Measurements from ENCODE around the gene GSTA4. TPM values are rescaled to one million over a fixed set of nuclear protein-coding genes. Genes with fewer than 3 reads are reported as not detected.

GSTA4 gene
- total and polyA plus RNA-seq, 2 of the 13 experiments (the other 11 are each of a cell fraction or from before 2014, with no cell fraction given), result 34.1 to 53.6 TPM

DNA sequence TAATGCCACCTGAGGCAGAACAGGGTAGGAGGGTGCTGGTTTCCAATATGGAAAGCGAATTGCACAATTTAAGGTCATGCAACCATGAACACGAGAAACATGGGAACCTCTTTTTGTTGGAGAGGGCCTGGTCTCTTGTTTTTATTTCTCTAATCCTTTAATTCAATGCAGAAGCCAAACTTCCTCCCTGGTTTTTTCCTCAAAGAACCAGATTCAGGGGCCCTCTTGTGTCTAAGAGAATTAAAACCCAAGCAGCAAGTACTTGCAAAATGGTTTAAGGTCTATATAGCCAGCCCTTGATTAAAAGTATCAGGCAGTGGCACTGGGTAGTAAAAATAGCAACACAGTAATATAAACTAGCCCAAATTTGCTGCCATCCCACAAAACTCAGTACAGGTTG is 19.5 kb downstream of the GSTA4 start:
- POLR2A ChIA-PET, result no interaction called here
- Histone ChIP-seq H3K9me3 (ENCODE audit: low read length) (no peaks in the 10 kb centered on the region), H3K27ac (ENCODE audit: extremely low read length, insufficient read depth, low read length) (no peak overlapping the region), H3K4me1 (ENCODE audit: insufficient read depth, low read length) (peaks cover 23% of the 10 kb centered on the region), H3K79me2 (ENCODE audit: insufficient read depth, low read length) (no peaks in the 10 kb centered on the region), H3K27me3 (ENCODE audit: control insufficient read depth in 1 of 2, insufficient read depth in 2 of 2, low read length in 2 of 2) (no peaks in the 10 kb centered on the region), H3K36me3 (replicated peaks in 1 of 2; ENCODE audit: control insufficient read depth in 1 of 2, insufficient read depth in 2 of 2, low read length in 2 of 2) (no peaks in the 10 kb centered on the region), H3K4me2 (ENCODE audit: low read depth, low read length) (no peak overlapping the region), H2AFZ (ENCODE audit: low read length) (no peak overlapping the region), H4K20me1 (ENCODE audit: insufficient read depth, low read length) (no peaks in the 10 kb centered on the region), H3K4me3 (replicated peaks in 1 of 3; ENCODE audit: insufficient read depth in 1 of 3, low read depth in 2 of 3, low read length in 3 of 3) (no peak overlapping the region), H3K9ac (ENCODE audit: insufficient read depth, low read depth, low read length) (no peak overlapping the region)
- DNase-seq (ENCODE audit: low spot score) (no peak), FAIRE-seq (no peak), ATAC-seq (no peak)
- intact Hi-C loops (cut with micrococcal nuclease; ENCODE audit: unreplicated experiment) (no loop called here), in situ Hi-C loops (cut with HindIII; ENCODE audit: extremely low pct_ligation_motif_present, low pct_unique_long_range_greater_than_20kb) (no loop called here)
- TF ChIP-seq SRSF9 (IDR thresholded peaks at IDR 0.05; ENCODE audit: borderline replicate concordance, insufficient read depth, low read depth, low read length, poor library complexity, severe bottlenecking), result no peak
- BruUV-seq (replicated peaks), result no TSS peak
- CTCF ChIA-PET (ENCODE audit: low intra/inter-chr PET ratio, low total read pairs), result no interaction called here
- 90% methylated on average over 2 of the region's 2 CpGs for WGBS (ENCODE audit: low lambda C conversion rate)

DNA sequence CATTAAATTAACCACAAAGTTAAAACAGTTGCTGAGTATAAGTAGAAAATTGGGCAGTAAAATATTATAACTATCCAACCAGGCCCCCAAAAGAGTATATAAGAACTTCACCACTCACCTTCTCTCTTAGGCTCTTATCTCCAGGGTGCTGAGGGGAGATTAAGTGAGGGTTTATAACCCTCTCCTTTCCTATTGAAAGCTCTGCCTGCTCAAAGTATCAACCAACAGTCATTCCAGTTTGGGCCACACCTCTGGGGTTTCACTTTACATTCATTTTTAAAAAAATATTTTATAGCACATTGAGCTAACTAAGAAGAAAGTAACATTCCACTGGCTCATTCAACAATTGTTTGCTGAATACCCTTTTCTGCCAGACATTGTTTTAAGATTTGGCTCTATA is 22.1 kb downstream of the GSTA4 start:
- no peak for FAIRE-seq
- no TSS peak for BruUV-seq (replicated peaks)
- CTCF ChIA-PET (ENCODE audit: low intra/inter-chr PET ratio, low total read pairs), result no interaction called here
- TF ChIP-seq, protein P1, sequence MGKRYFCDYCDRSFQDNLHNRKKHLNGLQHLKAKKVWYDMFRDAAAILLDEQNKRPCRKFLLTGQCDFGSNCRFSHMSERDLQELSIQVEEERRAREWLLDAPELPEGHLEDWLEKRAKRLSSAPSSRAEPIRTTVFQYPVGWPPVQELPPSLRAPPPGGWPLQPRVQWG (CRISPR knock-in tag; IDR thresholded peaks at IDR 0.05; ENCODE audit: borderline replicate concordance, low read depth), result no peak
- TF ChIP-seq ZFP36L2 (CRISPR knock-in tag; IDR thresholded peaks at IDR 0.05), result no peak
- TF ChIP-seq KAT8 (CRISPR knock-in tag; IDR thresholded peaks at IDR 0.05), result no peak
- TF ChIP-seq, protein P2, sequence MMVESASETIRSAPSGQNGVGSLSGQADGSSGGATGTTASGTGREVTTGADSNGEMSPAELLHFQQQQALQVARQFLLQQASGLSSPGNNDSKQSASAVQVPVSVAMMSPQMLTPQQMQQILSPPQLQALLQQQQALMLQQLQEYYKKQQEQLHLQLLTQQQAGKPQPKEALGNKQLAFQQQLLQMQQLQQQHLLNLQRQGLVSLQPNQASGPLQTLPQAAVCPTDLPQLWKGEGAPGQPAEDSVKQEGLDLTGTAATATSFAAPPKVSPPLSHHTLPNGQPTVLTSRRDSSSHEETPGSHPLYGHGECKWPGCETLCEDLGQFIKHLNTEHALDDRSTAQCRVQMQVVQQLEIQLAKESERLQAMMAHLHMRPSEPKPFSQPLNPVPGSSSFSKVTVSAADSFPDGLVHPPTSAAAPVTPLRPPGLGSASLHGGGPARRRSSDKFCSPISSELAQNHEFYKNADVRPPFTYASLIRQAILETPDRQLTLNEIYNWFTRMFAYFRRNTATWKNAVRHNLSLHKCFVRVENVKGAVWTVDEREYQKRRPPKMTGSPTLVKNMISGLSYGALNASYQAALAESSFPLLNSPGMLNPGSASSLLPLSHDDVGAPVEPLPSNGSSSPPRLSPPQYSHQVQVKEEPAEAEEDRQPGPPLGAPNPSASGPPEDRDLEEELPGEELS (CRISPR knock-in tag; IDR thresholded peaks at IDR 0.05), result no peak
- TF ChIP-seq ZNF317 (CRISPR knock-in tag; IDR thresholded peaks at IDR 0.05), result no peak
- TF ChIP-seq, protein P3, sequence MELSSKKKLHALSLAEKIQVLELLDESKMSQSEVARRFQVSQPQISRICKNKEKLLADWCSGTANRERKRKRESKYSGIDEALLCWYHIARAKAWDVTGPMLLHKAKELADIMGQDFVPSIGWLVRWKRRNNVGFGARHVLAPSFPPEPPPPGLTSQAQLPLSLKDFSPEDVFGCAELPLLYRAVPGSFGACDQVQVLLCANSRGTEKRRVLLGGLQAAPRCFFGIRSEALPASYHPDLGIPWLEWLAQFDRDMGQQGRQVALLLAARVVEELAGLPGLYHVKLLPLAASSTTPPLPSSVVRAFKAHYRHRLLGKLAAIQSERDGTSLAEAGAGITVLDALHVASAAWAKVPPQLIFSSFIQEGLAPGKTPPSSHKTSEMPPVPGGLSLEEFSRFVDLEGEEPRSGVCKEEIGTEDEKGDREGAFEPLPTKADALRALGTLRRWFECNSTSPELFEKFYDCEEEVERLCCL (CRISPR knock-in tag; IDR thresholded peaks at IDR 0.05; ENCODE audit: borderline replicate concordance), result no peak
- TF ChIP-seq, protein P4, sequence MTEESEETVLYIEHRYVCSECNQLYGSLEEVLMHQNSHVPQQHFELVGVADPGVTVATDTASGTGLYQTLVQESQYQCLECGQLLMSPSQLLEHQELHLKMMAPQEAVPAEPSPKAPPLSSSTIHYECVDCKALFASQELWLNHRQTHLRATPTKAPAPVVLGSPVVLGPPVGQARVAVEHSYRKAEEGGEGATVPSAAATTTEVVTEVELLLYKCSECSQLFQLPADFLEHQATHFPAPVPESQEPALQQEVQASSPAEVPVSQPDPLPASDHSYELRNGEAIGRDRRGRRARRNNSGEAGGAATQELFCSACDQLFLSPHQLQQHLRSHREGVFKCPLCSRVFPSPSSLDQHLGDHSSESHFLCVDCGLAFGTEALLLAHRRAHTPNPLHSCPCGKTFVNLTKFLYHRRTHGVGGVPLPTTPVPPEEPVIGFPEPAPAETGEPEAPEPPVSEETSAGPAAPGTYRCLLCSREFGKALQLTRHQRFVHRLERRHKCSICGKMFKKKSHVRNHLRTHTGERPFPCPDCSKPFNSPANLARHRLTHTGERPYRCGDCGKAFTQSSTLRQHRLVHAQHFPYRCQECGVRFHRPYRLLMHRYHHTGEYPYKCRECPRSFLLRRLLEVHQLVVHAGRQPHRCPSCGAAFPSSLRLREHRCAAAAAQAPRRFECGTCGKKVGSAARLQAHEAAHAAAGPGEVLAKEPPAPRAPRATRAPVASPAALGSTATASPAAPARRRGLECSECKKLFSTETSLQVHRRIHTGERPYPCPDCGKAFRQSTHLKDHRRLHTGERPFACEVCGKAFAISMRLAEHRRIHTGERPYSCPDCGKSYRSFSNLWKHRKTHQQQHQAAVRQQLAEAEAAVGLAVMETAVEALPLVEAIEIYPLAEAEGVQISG (CRISPR knock-in tag; IDR thresholded peaks at IDR 0.05), result no peak
- no peak for TF ChIP-seq PCBP2 (optimal IDR thresholded peaks at IDR 0.05; ENCODE audit: low read depth, low read length, poor library complexity, severe bottlenecking)
- TF ChIP-seq ZNF256 (CRISPR knock-in tag; conservative IDR thresholded peaks at IDR 0.05), result no peak
- TF ChIP-seq ZNF335 (CRISPR knock-in tag; IDR thresholded peaks at IDR 0.05), result no peak
- no peak for TF ChIP-seq ZNF83 (CRISPR knock-in tag; IDR thresholded peaks at IDR 0.05; ENCODE audit: borderline replicate concordance)
- TF ChIP-seq ELF3 (CRISPR knock-in tag; IDR thresholded peaks at IDR 0.05), result no peak

More for the DNA sequence above, 22.1 kb downstream of the GSTA4 start:
- Histone ChIP-seq H3K4me1 (ENCODE audit: insufficient read depth, low read length) (peaks cover 23% of the 10 kb centered on the region), H3K9me3 (ENCODE audit: low read length) (no peaks in the 10 kb centered on the region), H3K27ac (ENCODE audit: extremely low read length, insufficient read depth, low read length) (no peak overlapping the region), H3K36me3 (replicated peaks in 1 of 2; ENCODE audit: control insufficient read depth in 1 of 2, insufficient read depth in 2 of 2, low read length in 2 of 2) (no peaks in the 10 kb centered on the region), H3K4me2 (ENCODE audit: low read depth, low read length) (no peak overlapping the region), H3K79me2 (ENCODE audit: insufficient read depth, low read length) (no peaks in the 10 kb centered on the region), H3K27me3 (ENCODE audit: control insufficient read depth in 1 of 2, insufficient read depth in 2 of 2, low read length in 2 of 2) (no peaks in the 10 kb centered on the region), H4K20me1 (ENCODE audit: insufficient read depth, low read length) (no peaks in the 10 kb centered on the region), H2AFZ (ENCODE audit: low read length) (no peak overlapping the region), H3K9ac (ENCODE audit: insufficient read depth, low read depth, low read length) (no peak overlapping the region), H3K4me3 (replicated peaks in 1 of 3; ENCODE audit: insufficient read depth in 1 of 3, low read depth in 2 of 3, low read length in 3 of 3) (no peak overlapping the region)
- intact Hi-C loops (cut with micrococcal nuclease; ENCODE audit: unreplicated experiment) (no loop called here), in situ Hi-C loops (cut with HindIII; ENCODE audit: extremely low pct_ligation_motif_present, low pct_unique_long_range_greater_than_20kb) (no loop called here)
- POLR2A ChIA-PET, result no interaction called here
- ATAC-seq (no peak), DNase-seq (ENCODE audit: low spot score) (no peak)
